Heart right ventricle (tissue), 16 donors: Measurements from ENCODE around the gene RAB31. TPM values are rescaled to one million over a fixed set of nuclear protein-coding genes. Genes with fewer than 3 reads are reported as not detected.

ENCODE experiments used
- ATAC-seq, 8 donors: fragments of 200-7000 bp; cut with Tn5 transposase; one replicate each; pipeline ENCODE4 v1.9.1; 2020; ENCODE audit warnings: mild to moderate bottlenecking in 8 of 8, moderate library complexity in 8 of 8, moderate number of reproducible peaks in 1 of 8
- DNase-seq, 2 donors: peaks; one replicate each; pipeline ENCODE4 v3.0.0-alpha.2; 2020
- H3K27ac ChIP-seq, 10 donors: fragments of 200-600 bp; sonication (generic) in 2 of 10; one replicate each; pipeline versions ENCODE4 v1.5.0 to v1.8.0; 2020 to 2022; ENCODE audit warnings: mild to moderate bottlenecking in 3 of 10
- H3K27me3 ChIP-seq, 7 donors: fragments of 200-600 bp; one replicate each; pipeline ENCODE4 v1.8.0; 2021 to 2022; ENCODE audit warnings: mild to moderate bottlenecking in 2 of 7
- H3K36me3 ChIP-seq, 9 donors: fragments of 200-600 bp; sonication (generic) in 1 of 9; one replicate each; pipeline versions ENCODE4 v1.5.0 to v1.8.0; 2020 to 2022; ENCODE audit warnings: mild to moderate bottlenecking in 2 of 9
- H3K4me1 ChIP-seq, 9 donors: fragments of 200-600 bp; sonication (generic) in 1 of 9; one replicate each; pipeline versions ENCODE4 v1.5.0 to v1.8.0; 2020 to 2022; ENCODE audit warnings: mild to moderate bottlenecking in 4 of 9
- H3K4me3 ChIP-seq, 10 donors: fragments of 200-600 bp; sonication (generic) in 2 of 10; one replicate each; pipeline versions ENCODE4 v1.5.0 to v1.8.0; 2020 to 2022; ENCODE audit warnings: mild to moderate bottlenecking in 7 of 10, moderate library complexity in 2 of 10
- H3K9me3 ChIP-seq, 11 donors: fragments of 200-600 bp in 10 of 11; sonication (generic) in 2 of 11; one replicate each; pipeline versions ENCODE4 v1.5.0 to v1.8.0; 2013 to 2022; ENCODE audit warnings: mild to moderate bottlenecking in 2 of 11, control low read depth in 1 of 11, moderate library complexity in 1 of 11
- WGBS, 2 donors: extraction: QIAGEN DNeasy Blood & Tissue Kit; methylation state at CpG; one replicate each; pipeline ENCODE4 v1.1.7; 2013; ENCODE audit warnings: inconsistent platforms in 1 of 2; 5-methylcytosine and 5-hydroxymethylcytosine counted together
- intact Hi-C, 10 donors: fragments of 100-400 bp; cut with DNase I; formaldehyde crosslinking; loops; one replicate each; pipeline versions ENCODE4 v1.11.1 to v1.14.2; 2022
- long read RNA-seq, 3 donors: library from polyadenylated mRNA; unstranded; transcript quantifications; one replicate each; pipeline ENCODE4 v2.0.0, GENCODE V29; 2020 to 2021
- polyA plus RNA-seq, 2 donors: library from polyadenylated mRNA; stranded (reverse); fragments of 200-250 nt; gene quantifications; one replicate each; pipeline ENCODE4 v1.2.3, GENCODE V29; 2013
- total RNA-seq, 10 donors: library from RNA; stranded (reverse); fragmentation: NEBNext Ultra II Directional in 3 of 10; extraction: Animal tissue kit (Norgen Biotek cat#: 25700) in 3 of 10; gene quantifications; one replicate each; pipeline versions ENCODE4 v1.2.1 to v1.2.4, GENCODE V29; 2021 to 2023
- TF ChIP-seq, protein P1 (sequence below), 9 donors: fragments of 200-600 bp; sonication (generic) in 2 of 9; IDR thresholded peaks; one replicate each; pipeline versions ENCODE4 v1.5.0 to v1.8.0; 2021 to 2022; ENCODE audit warnings: antibody characterized with exemption in 9 of 9, mild to moderate bottlenecking in 5 of 9, moderate library complexity in 1 of 9
- donor health status: Arrhythmogenic right ventricular cardiomyopathy.
- donor health status: ischemic (EF 13 %, LVEDD 7.1; RV severe dilation, severe dysfunction).
- donor health status: healthy with polysubstance abuse.
- donor health status: DM: no; HTN: yes; CAD: no.
- donor health status: DM: no; HTN: no; CAD: no.
- donor health status: ischemic (EF 25% LVEDD 6.9; RV normal size, moderate dysfunction).
- donor health status: ischemic (EF 25% LVEDD 5.7; RV mildly dilated, moderate dysfunction).
- donor health status: healthy.
- donor health status: DM: yes; HTN: yes; CAD: no.
- donor health status: Ischemic cardiomyopathy.
- donor health status: ischemic (EF 35%, LVEDD 5.7; RV mildly dilated, moderate dysfunction).
- donor health status: nonischemic (EF 11% LVEDD 7.7; RV severe dilation, severe dysfunction).
- donor health status: DM: yes; HTN: yes; CAD: no.
- donor health status: PGD.
- donor health status: ischemic (EF 29% LVEDD 5.4; RV normal size, mild dysfunction).
- donor health status: nonischemic (EF 23%, LVEDD 6.1; RV moderate dilation, normal function).

The RAB31 gene, protein sequence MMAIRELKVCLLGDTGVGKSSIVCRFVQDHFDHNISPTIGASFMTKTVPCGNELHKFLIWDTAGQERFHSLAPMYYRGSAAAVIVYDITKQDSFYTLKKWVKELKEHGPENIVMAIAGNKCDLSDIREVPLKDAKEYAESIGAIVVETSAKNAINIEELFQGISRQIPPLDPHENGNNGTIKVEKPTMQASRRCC
- total RNA-seq: 10 to 100 TPM; 12.7 to 47.8 (median 17.0) TPM
- polyA plus RNA-seq: 1 to 10 TPM; 4.5 to 9.3 TPM
- long read RNA-seq, donor 1, full-length matches to known transcripts: 13 of 15 reads
- long read RNA-seq, donor 1, partial matches to known transcripts: 1 of 15 reads
- long read RNA-seq, donor 1, other reads (novel, unspliced or antisense): 1 of 15 reads
- long read RNA-seq, donor 2, full-length matches to known transcripts: 17 of 20 reads
- long read RNA-seq, donor 2, partial matches to known transcripts: 0 of 20 reads
- long read RNA-seq, donor 2, other reads (novel, unspliced or antisense): 3 of 20 reads
- long read RNA-seq, donor 3, full-length matches to known transcripts: 2 of 6 reads
- long read RNA-seq, donor 3, partial matches to known transcripts: 0 of 6 reads
- long read RNA-seq, donor 3, other reads (novel, unspliced or antisense): 4 of 6 reads

DNA sequence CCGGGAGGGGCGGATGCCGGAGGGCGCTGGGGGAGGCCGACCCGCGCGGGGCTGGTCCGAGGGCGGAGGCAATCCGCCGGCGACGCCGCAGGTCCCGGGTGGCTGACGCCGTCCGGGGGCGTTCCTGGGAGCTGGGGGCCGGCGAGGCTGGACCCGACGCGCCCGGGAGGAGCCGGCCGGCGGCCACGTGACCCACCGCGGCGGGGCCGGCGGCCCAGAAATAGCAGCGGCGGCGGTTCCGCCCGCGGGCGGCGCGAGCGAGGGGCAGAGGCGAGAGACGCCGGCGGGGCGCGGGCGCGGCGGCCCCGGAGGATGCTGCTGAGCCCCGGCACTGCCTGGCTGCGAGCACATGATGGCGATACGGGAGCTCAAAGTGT is at the start of gene RAB31:
RAB31 (plus strand) TSS at position 245 of the 377 bp plus-strand sequence; CDS start at position 350, 105 bp downstream.
- peak within 1 kb of the TSS; percentile 23 to 89 (median 78) for H3K4me3 ChIP-seq
- peak within 1 kb of the TSS; percentile 75 to 96 (median 88) for H3K27ac ChIP-seq
- no peaks in the 10 kb centered on the region for H3K36me3 ChIP-seq
- ATAC-seq (peak; percentile 87 to 97 (median 92)), DNase-seq (peak; percentile 78 to 86)
- H3K4me1 ChIP-seq: peaks cover 0 to 69% (median 18%) of the 10 kb centered on the region in 9 donors
- no peaks in the 10 kb centered on the region for H3K27me3 ChIP-seq
- no peaks in the 10 kb centered on the region for H3K9me3 ChIP-seq
- TF ChIP-seq, protein P1, sequence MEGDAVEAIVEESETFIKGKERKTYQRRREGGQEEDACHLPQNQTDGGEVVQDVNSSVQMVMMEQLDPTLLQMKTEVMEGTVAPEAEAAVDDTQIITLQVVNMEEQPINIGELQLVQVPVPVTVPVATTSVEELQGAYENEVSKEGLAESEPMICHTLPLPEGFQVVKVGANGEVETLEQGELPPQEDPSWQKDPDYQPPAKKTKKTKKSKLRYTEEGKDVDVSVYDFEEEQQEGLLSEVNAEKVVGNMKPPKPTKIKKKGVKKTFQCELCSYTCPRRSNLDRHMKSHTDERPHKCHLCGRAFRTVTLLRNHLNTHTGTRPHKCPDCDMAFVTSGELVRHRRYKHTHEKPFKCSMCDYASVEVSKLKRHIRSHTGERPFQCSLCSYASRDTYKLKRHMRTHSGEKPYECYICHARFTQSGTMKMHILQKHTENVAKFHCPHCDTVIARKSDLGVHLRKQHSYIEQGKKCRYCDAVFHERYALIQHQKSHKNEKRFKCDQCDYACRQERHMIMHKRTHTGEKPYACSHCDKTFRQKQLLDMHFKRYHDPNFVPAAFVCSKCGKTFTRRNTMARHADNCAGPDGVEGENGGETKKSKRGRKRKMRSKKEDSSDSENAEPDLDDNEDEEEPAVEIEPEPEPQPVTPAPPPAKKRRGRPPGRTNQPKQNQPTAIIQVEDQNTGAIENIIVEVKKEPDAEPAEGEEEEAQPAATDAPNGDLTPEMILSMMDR (IDR thresholded peaks at IDR 0.05): no peak
- WGBS, 2 donors: 0% methylated on average over 44 to 59 of the region's 59 CpGs
- intact Hi-C loops: loop anchor here in 4 of 10 donors (5.0 to 10.0 kb wide), 4 partner anchors 64 to 217 kb away; partner anchors contain the start of gene VAPA (in 1 of the 4)

DNA sequence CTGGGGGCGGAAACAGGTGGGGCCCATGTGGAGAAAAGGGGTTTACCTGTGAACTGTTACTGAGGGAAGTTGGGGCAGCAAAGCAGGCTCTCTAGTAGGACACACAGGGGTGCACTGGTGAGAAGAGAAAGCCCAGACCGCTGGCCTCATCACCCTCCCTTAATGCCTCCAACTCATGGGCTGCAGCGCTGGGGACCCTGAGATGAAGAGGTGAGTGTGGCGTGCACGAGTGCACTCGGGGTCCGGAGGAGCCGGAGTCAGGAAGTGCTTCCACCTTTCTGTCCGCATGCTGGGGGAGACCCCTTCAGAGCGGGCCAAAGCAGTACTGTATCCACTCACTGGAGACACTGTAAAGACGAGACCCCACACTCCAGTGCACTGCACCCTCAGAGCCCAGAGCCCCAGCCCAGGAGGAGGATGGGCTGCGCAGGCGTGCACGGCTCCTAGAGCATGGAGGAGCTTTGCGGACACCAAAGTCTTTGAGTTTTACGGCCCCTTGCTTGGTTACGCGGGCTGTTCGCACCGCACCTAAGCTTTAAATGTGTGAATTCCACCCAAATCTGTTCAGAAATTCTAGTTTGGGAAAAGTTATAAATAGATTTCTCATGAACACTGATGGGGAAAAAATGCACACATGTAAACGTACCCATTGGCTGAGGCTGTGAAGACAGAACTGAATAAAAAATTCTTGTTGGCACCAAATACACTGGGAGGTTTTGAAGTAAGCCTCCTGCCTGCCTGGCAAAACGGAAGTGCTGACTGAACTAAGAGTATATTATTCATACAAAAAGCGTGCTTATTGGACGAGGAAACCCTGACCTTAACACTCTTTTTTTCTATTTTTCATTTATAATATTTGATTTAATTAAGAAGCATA is 48.4 kb upstream of the RAB31 start:
- Histone ChIP-seq H3K9me3 (no peaks in the 10 kb centered on the region), H3K4me1 (no peaks in the 10 kb centered on the region), H3K27me3 (no peaks in the 10 kb centered on the region), H3K4me3 (no peak overlapping the region), H3K36me3 (no peaks in the 10 kb centered on the region), H3K27ac (no peak overlapping the region)
- intact Hi-C loops: loop anchor here in 1 of 10 donors (10.0 kb wide), 1 partner anchor 85 kb away; no protein-coding TSS in a partner anchor
- TF ChIP-seq, protein P1 (IDR thresholded peaks at IDR 0.05): no peak
- WGBS, 2 donors: 91 to 95% methylated on average over 24 of the region's 24 CpGs
- DNase-seq (no peak), ATAC-seq (no peak)

DNA sequence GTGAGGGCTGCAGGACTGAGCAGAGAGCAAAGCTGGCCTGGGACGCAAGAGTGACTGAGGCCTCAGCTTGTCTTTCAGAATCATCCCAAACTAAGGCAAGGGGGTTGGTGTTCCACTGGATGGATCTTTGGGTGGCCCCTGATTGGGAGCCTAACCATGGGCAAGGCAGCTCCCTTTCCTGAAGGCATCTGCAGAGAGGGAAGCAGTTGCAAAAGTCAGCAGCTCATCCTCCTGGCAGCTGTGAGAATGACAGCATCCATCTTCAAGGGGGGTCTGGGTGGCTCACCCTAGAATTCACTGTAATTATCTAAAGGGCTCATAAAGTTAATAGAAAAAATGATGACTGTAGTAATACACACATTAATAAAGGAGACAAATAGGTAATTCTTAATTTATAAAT is 46.5 kb upstream of the RAB31 start:
- H3K36me3 ChIP-seq: no peaks in the 10 kb centered on the region
- TF ChIP-seq, protein P1 (IDR thresholded peaks at IDR 0.05): peak in 2 of 9 donors; percentile 27 to 28
- no peak overlapping the region for H3K27ac ChIP-seq
- H3K4me3 ChIP-seq: no peak overlapping the region
- intact Hi-C loops: loop anchor here in 1 of 10 donors (10.0 kb wide), 1 partner anchor 87 kb away; no protein-coding TSS in a partner anchor
- H3K9me3 ChIP-seq: no peaks in the 10 kb centered on the region
- H3K27me3 ChIP-seq: no peaks in the 10 kb centered on the region
- no peak for DNase-seq
- ATAC-seq: no peak
- WGBS, 2 donors: 90 to 100% methylated on average over 1 of the region's 1 CpG
- H3K4me1 ChIP-seq: no peaks in the 10 kb centered on the region

DNA sequence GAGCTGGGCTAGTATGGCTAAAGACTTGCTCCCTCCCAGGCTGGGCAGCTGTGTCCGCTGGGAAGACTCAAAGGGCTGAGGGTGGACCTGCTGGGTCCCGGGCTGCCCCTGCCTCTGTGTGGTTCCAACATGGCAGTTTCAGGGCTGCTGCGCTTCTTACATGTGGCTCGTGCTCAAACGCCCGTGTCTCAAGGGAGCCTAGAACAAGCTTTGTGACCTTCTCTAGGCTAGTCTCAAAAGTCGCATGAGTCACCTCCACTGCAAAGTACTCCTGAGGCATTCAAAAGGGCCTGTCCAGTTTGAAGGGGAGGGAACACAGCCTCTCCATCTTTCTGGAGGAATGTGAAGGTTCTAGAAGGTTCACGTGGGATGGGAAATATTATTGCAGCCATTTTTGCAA is 44.7 kb upstream of the RAB31 start:
- Histone ChIP-seq H3K36me3 (no peaks in the 10 kb centered on the region), H3K9me3 (no peaks in the 10 kb centered on the region), H3K27ac (no peak overlapping the region), H3K27me3 (no peaks in the 10 kb centered on the region), H3K4me1 (no peaks in the 10 kb centered on the region), H3K4me3 (no peak overlapping the region)
- ATAC-seq (no peak), DNase-seq (no peak)
- intact Hi-C loops: loop anchor here in 1 of 10 donors (10.0 kb wide), 1 partner anchor 89 kb away; no protein-coding TSS in a partner anchor
- TF ChIP-seq, protein P1 (IDR thresholded peaks at IDR 0.05): no peak
- WGBS, 2 donors: 84 to 87% methylated on average over 8 of the region's 8 CpGs
